ENCODE measurements around the gene YARS1.
A peak's percentile ranks its signal among the peaks of the same experiment; 100 is the strongest.

The YARS1 gene

DNA sequence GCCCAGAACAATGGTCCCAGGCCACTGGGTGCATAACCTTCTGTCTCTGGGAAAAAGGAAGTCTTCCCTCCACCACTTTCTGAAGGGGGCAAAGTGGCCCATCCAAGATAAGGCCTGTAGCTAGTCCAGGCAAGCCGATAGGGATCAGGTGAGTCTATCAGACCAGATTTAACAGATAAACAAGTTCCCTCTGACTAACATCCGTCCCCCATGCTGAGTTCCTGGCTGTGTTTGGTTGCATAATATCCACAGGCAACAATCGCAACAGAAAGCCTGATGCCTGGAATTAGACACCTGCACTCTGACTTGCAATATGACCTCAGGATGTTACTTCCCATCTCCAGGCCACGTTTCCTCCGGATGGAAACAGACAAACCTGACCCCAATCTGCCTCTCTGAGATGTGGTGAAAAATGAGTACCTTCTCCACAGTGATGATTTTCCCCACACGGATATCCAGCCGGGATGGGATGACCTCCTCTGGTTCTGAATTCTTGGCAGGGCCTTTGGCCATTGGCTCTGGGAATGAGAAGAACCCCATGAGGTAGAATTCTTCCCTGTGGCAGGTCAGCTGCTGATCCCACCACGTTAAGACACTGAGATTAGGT, 36.4 kb downstream of the YARS1 start:
- no peak for DNase-seq (ENCODE audit: low spot score)

DNA sequence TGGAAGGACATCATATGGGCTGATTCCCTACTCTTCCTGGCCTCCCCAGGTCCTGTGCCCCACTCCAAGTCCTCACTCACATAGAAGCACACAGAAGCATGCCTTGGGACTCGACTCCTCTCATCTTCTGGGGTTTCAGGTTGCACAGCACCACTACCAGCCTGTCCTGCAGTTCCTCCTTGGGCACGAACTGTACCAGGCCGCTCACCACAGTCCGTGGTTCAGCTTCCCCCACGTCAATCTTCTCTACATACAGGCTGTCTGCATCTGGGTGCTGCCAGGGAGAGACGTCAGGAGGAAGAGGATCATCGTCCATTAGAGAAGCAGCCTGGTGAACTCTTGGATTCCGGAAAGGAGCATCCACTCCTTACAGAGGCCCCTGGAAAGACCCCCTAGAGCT, 37.2 kb downstream of the YARS1 start:
- DNase-seq (ENCODE audit: low spot score): no peak

DNA sequence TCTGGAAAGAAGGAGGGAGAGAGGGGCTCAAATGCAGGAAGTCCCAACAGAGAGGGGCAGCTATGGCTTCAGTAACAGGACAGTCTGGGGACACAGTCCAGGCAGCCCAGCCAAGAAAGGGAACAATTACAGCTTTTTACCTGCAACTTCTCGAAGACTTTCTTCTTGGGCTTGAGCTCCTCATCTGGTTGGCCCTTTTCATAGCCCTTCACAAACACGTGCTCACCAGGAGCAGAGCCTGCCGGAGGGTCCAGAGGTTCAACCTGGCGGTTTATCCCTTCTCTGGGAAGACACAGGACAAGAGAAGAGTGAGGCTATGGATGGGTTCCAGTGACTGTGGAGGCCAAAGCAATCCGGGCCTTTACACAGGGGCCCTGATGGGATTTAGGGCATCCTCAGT, 37.9 kb downstream of the YARS1 start:
- DNase-seq (ENCODE audit: low spot score): no peak

DNA sequence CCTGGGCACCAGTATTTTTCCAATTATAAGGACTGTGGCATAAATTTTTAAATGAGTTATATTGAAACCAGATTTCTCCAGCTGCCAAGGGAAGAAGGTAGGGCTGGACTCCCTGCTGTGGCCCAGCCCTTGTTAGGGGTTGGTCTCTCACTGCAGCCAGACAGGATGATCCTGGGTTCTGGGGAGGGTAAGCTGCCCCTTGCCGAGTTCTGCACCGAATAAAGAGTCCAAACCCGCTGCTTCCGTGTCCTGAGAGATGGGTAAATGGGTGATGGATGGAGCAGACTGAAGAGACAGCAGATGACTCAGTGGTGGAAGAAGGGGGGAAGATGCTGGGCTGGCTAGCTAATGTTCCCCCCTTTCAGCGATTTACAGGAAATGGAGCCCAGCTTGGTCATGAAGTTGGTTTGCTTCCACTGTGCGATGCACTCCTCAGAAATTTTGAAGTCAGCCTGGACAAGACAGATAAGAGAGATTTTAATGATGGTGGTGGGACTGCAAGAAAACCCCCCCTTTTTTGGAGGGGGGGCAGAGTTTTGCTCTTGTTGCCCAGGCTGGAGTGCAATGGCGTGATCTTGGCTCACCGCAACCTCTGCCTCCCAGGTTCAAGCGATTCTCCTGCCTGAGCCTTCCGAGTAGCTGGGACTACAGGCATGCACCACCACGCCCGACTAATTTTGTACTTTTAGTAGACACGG, 41.4 kb downstream of the YARS1 start:
- DNase-seq (ENCODE audit: low spot score): no peak

DNA sequence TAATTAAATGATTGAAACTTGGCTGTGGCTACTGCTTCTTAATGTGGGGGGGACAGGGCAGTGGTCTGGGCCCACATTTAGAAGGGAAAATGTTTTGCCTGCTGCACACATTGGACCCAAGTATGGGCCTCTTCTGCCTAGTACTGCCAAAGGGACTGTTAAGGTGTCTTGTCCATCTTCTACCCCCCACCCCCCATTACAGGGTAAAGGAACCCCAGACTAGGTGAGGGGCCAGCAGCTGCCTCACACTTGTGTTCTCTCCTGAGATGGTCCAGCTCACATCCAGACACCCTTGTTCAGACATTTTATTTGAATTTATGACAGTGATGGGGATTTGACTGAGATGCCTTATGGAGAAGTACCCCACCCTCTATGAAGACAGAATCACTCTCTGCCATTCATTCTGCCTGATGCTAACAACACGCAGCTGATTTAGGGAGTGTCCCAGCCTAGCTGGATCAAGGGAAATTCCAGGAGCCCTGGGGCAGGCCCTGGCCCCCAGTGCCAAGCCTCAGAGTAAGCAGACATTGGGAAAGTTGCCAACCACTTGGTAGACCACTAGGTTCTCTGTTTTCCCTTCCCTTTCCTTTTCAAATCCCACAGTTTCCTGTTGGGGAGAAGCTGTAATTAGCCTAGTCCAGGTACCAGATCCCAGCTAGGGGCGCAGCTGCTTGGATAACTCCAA, 42.1 kb downstream of the YARS1 start:
- DNase-seq (ENCODE audit: low spot score): no peak

DNA sequence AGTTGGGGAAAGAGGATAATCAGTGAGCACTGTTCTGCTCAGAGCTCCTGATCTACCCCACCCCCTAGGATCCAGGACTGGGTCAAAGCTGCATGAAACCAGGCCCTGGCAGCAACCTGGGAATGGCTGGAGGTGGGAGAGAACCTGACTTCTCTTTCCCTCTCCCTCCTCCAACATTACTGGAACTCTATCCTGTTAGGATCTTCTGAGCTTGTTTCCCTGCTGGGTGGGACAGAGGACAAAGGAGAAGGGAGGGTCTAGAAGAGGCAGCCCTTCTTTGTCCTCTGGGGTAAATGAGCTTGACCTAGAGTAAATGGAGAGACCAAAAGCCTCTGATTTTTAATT, 42.7 kb downstream of the YARS1 start:
- DNase-seq (ENCODE audit: low spot score): no peak

DNA sequence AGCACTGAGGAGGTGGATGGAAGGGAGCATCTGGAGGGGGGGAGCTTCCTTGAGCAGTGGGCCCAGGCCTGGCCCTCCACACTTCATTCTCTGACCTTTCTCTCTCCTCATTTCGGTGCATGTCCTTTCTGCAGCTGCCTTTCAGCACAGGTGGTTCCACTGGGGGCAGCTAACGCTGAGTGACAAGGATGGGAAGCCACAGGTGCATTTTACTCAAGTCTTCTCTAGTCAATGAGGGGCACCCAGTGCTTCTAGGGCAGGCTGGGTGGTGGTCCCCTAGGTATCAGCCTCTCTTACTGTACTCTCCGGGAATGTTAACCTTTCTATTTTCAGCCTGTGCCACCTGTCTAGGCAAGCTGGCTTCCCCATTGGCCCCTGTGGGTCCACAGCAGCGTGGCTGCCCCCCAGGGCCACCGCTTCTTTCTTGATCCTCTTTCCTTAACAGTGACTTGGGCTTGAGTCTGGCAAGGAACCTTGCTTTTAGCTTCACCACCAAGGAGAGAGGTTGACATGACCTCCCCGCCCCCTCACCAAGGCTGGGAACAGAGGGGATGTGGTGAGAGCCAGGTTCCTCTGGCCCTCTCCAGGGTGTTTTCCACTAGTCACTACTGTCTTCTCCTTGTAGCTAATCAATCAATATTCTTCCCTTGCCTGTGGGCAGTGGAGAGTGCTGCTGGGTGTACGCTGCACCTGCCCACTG, 43.2 kb downstream of the YARS1 start:
- no peak for DNase-seq (ENCODE audit: low spot score)

DNA sequence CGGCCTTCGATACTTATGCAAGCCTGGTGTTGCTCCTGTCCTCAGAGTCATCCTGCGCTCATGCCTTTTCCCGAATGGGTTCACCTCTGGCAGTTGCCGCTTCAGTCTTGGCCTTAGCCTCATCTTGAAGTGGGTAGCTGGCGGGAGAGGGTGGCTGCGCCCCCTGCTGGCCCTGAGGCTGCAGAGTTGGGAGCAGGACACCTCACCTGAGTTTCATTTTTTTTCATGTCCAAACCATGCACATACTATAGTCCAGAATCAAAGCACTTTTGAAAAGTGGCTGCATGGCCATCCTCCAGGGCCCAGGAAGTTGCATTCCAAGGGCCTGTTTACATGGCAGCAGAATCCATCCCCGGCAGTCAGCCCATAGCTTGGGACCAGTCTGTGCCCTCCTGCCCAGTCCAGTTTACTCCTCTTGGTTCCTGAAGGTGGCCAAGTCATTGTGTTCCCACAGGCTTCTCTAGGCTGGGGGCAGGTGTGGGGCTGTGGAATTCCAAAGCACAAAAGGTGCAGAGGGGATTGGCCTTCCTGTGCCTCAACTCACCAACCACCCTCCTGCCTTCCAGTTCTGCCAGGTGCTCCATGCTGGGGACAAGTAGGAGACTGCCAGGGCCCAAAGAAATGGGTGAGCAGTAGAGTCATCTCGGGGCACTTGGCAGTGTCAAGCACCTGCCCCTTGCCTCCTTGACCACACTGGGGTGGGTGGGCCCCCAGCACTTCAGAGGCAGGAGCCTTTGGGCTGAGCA, 44.0 kb downstream of the YARS1 start:
- peak; percentile 86 for DNase-seq (ENCODE audit: low spot score)

DNA sequence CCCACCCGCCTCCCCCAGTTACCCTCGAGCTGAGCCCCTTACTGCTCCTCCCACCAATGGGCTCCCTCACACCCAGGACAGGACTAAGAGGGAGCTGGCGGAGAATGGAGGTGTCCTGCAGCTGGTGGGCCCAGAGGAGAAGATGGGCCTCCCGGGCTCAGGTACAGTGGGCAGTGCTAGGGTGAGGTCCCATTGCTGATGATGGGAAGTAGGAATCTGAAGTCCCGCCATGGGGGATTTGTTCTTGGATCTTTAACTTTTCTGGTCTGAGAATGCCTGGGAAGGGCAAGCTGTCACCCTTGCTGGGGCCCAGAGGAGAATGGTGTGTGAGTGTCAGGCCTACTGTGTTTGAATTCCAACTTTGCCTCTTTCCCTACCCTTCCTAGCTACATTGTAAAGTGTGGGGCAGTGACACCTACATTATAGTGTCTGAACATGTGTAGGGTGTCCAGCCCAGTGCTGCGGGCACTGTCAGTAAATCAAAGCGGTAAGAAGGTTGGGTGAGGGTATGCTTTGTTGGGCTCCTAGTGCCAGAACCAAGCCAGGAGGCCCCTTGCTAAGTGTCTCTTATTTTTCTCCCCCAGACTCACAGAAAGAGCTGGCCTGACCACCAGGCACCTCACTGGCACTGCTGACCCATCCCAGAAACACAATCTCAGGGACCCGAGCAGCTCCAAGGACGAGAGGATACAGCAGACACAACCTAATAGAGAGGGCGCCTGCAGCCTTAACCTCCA, 44.7 kb downstream of the YARS1 start:
- no peak for DNase-seq (ENCODE audit: low spot score)

DNA sequence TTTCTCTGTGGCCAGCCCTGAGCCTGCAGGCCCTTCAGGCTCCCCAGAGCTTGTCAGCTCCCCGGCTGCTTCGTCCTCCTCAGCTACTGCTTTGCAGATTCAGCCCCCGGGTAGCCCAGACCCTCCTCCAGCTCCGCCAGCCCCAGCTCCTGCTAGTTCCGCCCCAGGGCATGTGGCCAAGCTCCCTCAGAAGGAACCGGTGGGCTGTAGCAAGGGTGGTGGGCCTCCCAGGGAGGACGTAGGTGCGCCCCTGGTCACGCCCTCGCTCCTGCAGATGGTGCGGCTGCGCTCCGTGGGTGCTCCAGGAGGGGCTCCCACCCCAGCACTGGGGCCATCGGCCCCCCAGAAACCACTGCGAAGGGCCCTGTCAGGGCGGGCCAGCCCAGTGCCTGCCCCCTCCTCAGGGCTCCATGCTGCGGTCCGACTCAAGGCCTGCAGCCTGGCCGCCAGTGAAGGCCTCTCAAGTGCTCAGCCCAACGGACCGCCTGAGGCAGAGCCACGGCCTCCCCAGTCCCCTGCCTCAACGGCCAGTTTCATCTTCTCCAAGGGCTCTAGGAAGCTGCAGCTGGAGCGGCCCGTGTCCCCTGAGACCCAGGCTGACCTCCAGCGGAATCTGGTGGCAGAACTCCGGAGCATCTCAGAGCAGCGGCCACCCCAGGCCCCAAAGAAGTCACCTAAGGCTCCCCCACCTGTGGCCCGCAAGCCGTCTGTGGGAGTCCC, 45.4 kb downstream of the YARS1 start:
- DNase-seq (ENCODE audit: low spot score): no peak

DNA sequence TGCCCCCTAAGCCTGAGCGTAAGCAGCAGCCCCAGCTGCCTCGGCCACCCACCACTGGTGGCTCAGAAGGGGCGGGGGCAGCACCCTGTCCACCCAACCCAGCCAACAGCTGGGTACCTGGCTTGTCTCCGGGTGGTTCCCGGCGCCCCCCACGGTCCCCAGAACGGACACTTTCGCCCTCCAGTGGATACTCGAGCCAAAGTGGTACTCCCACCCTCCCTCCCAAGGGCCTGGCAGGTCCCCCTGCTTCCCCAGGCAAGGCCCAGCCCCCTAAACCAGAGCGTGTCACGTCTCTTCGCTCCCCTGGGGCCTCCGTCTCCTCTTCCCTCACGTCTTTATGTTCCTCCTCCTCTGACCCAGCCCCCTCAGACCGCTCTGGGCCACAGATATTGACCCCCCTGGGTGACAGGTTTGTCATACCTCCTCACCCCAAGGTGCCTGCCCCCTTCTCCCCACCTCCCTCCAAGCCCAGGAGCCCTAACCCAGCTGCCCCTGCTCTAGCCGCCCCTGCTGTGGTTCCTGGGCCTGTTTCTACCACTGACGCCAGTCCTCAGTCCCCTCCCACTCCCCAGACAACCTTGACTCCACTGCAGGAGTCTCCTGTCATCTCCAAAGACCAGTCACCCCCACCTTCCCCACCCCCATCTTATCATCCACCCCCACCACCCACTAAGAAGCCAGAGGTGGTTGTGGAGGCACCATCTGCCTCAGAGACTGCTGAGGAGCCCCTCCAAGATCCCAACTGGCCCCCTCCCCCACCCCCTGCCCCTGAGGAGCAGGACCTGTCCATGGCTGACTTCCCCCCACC, 46.2 kb downstream of the YARS1 start:
- DNase-seq (ENCODE audit: low spot score): no peak

DNA sequence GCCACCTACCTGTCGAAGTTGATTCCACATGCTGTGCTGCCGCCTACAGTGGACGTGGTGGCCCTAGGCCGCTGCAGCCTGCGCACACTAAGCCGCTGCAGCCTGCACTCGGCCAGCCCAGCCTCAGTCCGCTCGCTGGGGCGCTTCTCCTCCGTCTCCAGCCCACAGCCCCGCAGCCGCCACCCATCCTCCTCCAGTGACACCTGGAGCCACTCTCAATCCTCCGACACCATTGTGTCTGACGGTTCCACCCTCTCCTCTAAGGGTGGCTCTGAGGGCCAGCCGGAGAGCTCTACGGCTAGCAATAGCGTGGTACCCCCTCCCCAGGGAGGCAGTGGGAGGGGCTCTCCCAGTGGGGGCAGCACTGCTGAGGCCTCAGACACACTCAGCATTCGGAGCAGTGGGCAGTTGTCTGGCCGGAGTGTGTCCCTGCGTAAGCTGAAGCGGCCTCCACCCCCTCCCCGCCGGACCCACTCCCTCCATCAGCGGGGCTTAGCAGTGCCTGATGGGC, 46.9 kb downstream of the YARS1 start:
- DNase-seq (ENCODE audit: low spot score): no peak

DNA sequence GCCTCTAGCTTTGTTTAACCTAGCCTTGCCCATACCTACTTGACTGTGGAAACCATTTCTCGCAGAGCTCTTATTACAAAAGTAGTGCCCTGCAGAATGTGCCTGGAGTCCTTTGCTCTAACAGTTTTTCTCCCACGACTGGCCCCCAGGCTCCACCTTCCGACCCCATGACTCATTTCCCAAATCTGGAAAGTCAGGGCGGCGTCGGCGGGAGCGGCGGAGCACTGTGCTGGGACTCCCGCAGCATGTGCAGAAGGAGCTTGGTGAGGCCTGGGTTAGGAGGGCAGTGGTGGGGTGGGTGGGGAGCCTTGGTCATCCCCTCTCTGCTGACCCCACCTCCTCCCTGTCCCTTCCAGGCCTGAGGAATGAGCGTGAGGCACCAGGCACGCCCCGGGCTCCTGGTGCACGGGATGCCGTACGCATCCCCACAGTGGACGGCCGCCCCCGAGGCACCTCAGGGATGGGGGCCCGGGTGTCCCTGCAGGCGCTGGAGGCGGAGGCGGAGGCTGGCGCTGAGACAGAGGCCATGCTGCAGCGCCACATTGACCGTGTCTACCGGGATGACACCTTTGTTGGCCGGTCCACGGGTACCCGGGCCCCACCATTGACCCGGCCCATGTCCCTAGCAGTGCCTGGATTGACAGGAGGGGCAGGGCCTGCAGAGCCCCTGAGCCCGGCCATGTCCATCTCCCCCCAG, 47.5 kb downstream of the YARS1 start:
- no peak for DNase-seq (ENCODE audit: low spot score)

DNA sequence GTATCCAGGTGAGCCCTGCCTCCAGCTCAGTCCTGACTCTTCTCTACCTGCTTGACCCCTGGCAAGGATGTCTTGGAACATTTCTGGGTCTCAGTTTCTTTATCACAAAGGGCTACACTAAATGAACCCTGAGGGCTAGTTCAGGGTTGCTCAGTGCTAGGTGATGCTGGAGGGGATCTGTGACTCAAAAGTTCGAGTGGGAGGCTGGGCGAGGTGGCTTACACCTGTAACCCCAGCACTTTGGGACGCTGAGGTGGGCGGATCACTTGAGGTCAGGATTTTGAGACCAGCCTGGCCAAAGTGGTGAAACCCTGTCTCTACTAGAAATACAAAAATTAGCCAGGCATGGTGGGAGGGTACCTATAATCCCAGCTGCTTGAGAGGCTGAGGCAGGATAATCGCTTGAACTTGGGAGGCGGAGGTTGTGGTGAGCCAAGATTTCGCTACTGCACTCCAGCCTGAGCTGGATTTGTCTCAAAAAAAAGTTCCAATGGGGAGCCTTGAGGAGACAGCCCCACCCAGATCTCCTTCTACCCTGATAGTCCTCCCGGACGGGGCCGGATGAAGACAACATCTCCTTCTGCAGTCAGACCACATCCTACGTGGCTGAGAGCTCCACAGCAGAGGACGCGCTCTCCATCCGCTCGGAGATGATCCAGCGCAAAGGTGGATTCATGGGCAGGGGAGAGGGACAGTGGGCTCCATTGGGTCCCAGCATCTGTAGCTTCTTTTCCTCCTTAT, 48.9 kb downstream of the YARS1 start:
- no peak for DNase-seq (ENCODE audit: low spot score)

DNA sequence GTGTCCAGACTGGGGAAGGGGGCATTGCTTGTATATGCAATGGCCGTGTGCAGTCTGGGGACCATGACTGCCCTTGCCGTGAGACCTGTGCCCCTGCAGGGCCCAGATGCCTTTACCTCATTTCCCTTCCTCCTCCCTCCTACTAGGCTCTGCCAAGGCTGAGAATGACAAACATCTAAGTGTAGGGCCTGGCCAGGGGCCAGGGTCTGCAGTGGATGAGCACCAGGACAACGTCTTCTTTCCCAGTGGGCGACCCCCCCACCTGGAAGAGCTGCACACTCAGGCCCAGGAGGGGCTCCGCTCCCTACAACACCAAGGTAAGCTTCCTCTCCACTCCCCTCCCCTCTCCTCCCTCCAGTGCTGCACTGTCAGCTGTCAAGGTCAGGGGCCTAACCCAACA, 49.5 kb downstream of the YARS1 start:
- no peak for DNase-seq (ENCODE audit: low spot score)

DNA sequence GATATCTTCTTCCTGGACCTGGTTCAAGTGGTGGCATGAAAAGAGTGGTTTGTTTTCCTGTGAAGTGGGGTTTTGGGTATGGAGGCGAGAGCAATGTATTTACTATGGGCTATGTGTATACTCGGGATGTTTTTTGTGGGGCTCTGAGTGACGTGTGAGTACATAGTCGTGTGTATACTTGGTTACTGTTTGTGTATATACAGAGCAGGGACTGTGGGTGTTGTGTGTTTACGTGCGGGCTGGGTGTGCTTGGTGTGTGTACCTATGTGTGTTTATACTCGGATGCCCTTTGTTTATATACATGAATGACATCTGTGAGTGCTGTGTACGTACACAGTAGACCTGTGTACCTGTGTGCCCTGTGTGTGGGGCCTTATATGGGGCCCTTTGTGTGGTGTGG, 50.0 kb downstream of the YARS1 start:
- no peak for DNase-seq (ENCODE audit: low spot score)

DNA sequence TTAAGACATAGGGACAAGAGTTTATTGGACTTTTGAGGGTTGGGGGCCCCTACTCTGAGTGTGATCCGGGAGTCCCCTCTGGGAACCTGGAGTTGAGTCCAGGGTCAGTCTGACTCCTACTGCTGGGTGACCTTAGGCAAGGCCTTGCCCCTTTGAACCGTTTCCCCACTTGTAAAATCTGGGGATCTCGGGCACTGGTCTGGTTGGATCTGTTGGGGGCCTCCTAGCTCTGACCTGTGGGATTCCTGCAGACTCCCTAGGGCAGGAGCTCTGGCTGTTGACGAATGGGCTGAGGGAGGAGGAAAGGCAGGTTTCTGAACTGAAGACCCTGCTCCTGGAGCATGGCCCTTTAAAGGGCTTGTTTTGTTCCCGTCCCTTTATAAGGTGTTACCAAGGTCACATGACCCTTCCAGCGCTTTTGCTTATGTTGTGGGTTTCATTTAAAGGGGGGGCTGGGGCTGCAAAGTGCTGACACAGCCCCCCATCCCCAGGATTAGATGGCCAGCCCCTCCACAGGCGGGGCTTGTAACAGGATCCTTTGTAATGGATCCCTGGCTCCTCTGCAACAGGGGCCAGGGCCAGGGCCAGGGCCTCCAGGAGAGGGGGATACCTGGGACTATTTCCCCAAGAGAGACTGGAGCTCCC, 50.7 kb downstream of the YARS1 start:
- DNase-seq (ENCODE audit: low spot score): no peak

Data from left forelimb (tissue), 1 donor.